A549 treated with Mapracorat at 1 μM for 4 hours (cell line): ENCODE measurements around the gene DNAI7. TPM values are rescaled to one million over a fixed set of nuclear protein-coding genes. Genes with fewer than 3 reads are reported as not detected.

ENCODE experiments used
- total RNA-seq: library from RNA; stranded (reverse); fragments of 200-300 nt; extraction: Qiagen RNA extraction; gene quantifications from 5 replicates; pipeline ENCODE4 v1.2.3, GENCODE V29; 2022

The DNAI7 gene
- total RNA-seq, result 0.07 to 0.52 TPM (median 0.08 TPM) in 5 replicates

DNA sequence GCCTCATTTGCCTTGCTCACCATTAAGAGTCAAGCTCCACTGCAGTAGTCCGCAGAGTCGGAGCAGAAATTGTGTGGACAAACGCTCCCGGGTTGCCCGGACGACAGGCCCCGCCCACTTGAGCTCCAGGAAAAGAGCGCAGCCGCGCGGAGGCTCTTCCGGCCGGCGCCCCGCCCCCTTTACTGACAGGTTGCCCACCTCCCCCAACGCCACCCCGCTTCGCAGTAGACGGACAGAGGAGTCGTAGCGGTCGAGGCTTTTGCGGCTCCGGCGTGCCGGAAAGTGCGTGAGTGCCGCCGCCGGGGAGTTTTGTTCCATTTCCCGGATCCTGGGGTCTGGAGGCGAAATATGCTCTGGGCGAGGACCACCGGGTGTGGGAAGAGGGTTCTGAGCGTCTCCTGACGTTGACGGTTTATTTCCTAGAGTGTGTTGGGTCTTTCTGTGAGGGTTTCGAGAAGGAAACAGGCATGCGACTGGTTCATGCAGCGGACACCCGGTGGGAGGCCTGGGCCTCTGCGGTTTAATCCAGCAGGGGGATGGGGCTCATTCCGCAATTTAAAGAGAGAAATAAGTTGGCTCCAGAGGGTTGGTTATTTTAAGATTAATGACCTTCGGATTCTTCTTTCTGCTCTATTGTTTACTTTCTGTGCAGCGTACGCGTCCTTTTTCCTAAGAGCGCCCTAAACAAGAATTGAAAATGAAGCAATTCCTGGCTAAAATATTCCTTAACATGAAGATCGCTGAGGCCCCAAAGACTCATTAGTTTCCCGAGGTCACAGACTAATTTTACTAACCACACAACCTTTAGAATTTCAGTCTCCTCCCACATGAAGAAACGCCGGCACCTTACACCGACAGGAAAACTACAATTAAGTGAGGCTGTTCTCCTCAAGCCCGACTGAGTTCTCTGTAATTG is at the start of gene DNAI7, which contains the start of gene ETFRF1:
TSS of gene DNAI7 (minus strand) at position 105 of the 916 bp plus-strand sequence. CDS start at position 23, 82 bp downstream.
TSS of gene ETFRF1 (plus strand) at position 182 of the 916 bp plus-strand sequence. CDS start 8,720 bp downstream, outside the sequence.

Other genes with a start within 250 kb of the DNAI7 start
- gene BCAT1, start 246.1 kb downstream of the DNAI7 start, total RNA-seq, result 7.9 to 14.3 TPM (median 9.5 TPM) in 5 replicates
- gene ETFRF1, start 77 bp upstream of the DNAI7 start, total RNA-seq, result 7.2 to 11.2 TPM (median 8.8 TPM) in 5 replicates
- gene KRAS, start 55.8 kb upstream of the DNAI7 start, total RNA-seq, result 10.9 to 15.7 TPM (median 14.8 TPM) in 5 replicates